WTC11 (cell line): Measurements from ENCODE around the gene GRAMD4. TPM values are rescaled to one million over a fixed set of nuclear protein-coding genes. Genes with fewer than 3 reads are reported as not detected.
"Not testable (repeated sequence)": the region's sequence is repeated elsewhere in the genome, so short reads cannot be mapped to it uniquely, and the experiment has no call there.

Experiments
- ATAC-seq: fragments of 200-7000 bp; cut with Tn5 transposase; 2 replicates; pipeline ENCODE4 v1.10.0; 2021; ENCODE audit warnings: mild to moderate bottlenecking, moderate library complexity
- CTCF ChIA-PET: fragments of 300-600 bp; sonication (Branson Sonifier 250); formaldehyde crosslinking; loops from one replicate; lab custom pipeline; 2021; ENCODE audit warnings: antibody characterized with exemption; lab: Charles Lee
- POLR2A ChIA-PET: fragments of 350-600 bp; sonication (Branson Sonifier 250); formaldehyde crosslinking; loops from one replicate; lab custom pipeline; 2021; ENCODE audit warnings: antibody characterized with exemption; lab: Charles Lee
- DNase-seq: peaks from one replicate; pipeline ENCODE4 v3.0.0; 2021; ENCODE audit warnings: low spot score
- H3K27ac Mint-ChIP-seq: 2 replicates; pipeline ENCODE4 v1.8.0; 2021; ENCODE audit warnings: mixed read lengths
- H3K27me3 Mint-ChIP-seq: 2 replicates; pipeline ENCODE4 v1.8.0; 2021; ENCODE audit warnings: low read depth, mild to moderate bottlenecking, moderate library complexity, mixed read lengths
- H3K36me3 Mint-ChIP-seq: 2 replicates; pipeline ENCODE4 v1.8.0; 2021; ENCODE audit warnings: mixed read lengths
- H3K4me1 Mint-ChIP-seq: 2 replicates; pipeline ENCODE4 v1.8.0; 2022; ENCODE audit warnings: mixed read lengths
- H3K4me3 Mint-ChIP-seq: 2 replicates; pipeline ENCODE4 v1.8.0; 2021; ENCODE audit warnings: mild to moderate bottlenecking, moderate library complexity, mixed read lengths
- H3K9me3 Mint-ChIP-seq: 2 replicates; pipeline ENCODE4 v1.8.0; 2021; ENCODE audit warnings: mixed read lengths
- ATF2 ChIP-seq: sonication (generic); formaldehyde crosslinking; IDR thresholded peaks from 2 replicates; pipeline ENCODE4 v1.8.1; 2022; ENCODE audit warnings: low read depth, missing genetic modification reagents, borderline replicate concordance
- ATF3 ChIP-seq: sonication (generic); formaldehyde crosslinking; conservative IDR thresholded peaks from 2 replicates; pipeline ENCODE4 v1.8.1; 2022; ENCODE audit warnings: mild to moderate bottlenecking, missing genetic modification reagents
- CBFB ChIP-seq: sonication (generic); formaldehyde crosslinking; IDR thresholded peaks from 2 replicates; pipeline ENCODE4 v1.8.1; 2022; ENCODE audit warnings: mild to moderate bottlenecking, low read depth, missing genetic modification reagents
- E2F4 ChIP-seq: sonication (generic); formaldehyde crosslinking; IDR thresholded peaks from 2 replicates; pipeline ENCODE4 v1.8.1; 2022; ENCODE audit warnings: low read depth, mild to moderate bottlenecking, moderate library complexity, missing genetic modification reagents, borderline replicate concordance
- EMX1 ChIP-seq: fragments of 250-450 bp; sonication (Bioruptor Pico); IDR thresholded peaks from 2 replicates; pipeline ENCODE4 v1.8.0; 2021; ENCODE audit warnings: mild to moderate bottlenecking
- ERG ChIP-seq: fragments of 250-450 bp; sonication (Bioruptor Pico); IDR thresholded peaks from 2 replicates; pipeline ENCODE4 v1.8.0; 2021; ENCODE audit warnings: mild to moderate bottlenecking
- FOXP1 ChIP-seq: sonication (generic); formaldehyde crosslinking; IDR thresholded peaks from 2 replicates; pipeline ENCODE4 v1.8.0; 2022; ENCODE audit warnings: missing genetic modification reagents, mild to moderate bottlenecking, moderate library complexity, borderline replicate concordance
- IRF2 ChIP-seq: sonication (generic); formaldehyde crosslinking; IDR thresholded peaks from 2 replicates; pipeline ENCODE4 v1.8.0; 2022; ENCODE audit warnings: low read depth, missing genetic modification reagents, borderline replicate concordance
- MLX ChIP-seq: sonication (generic); formaldehyde crosslinking; IDR thresholded peaks from 2 replicates; pipeline ENCODE4 v1.8.1; 2023; ENCODE audit warnings: mild to moderate bottlenecking, missing genetic modification reagents, moderate library complexity
- NFE2L1 ChIP-seq: sonication (generic); formaldehyde crosslinking; IDR thresholded peaks from 2 replicates; pipeline ENCODE4 v1.8.1; 2023; ENCODE audit warnings: missing genetic modification reagents
- PRRX2 ChIP-seq: fragments of 250-450 bp; sonication (Bioruptor Pico); IDR thresholded peaks from 2 replicates; pipeline ENCODE4 v1.8.0; 2021; ENCODE audit warnings: mild to moderate bottlenecking
- RELA ChIP-seq: sonication (generic); formaldehyde crosslinking; IDR thresholded peaks from 2 replicates; pipeline ENCODE4 v1.8.1; 2022; ENCODE audit warnings: missing genetic modification reagents, mild to moderate bottlenecking, borderline replicate concordance
- RORB ChIP-seq: fragments of 250-450 bp; sonication (Bioruptor Pico); IDR thresholded peaks from 2 replicates; pipeline ENCODE4 v1.9.0; 2021; ENCODE audit warnings: mild to moderate bottlenecking
- SMAD4 ChIP-seq: sonication (generic); formaldehyde crosslinking; IDR thresholded peaks from 2 replicates; pipeline ENCODE4 v1.8.0; 2022; ENCODE audit warnings: mild to moderate bottlenecking, missing genetic modification reagents
- SP1 ChIP-seq: sonication (generic); formaldehyde crosslinking; conservative IDR thresholded peaks from 2 replicates; pipeline ENCODE4 v1.8.1; 2022; ENCODE audit warnings: missing genetic modification reagents
- TEAD4 ChIP-seq: sonication (generic); formaldehyde crosslinking; IDR thresholded peaks from 2 replicates; pipeline ENCODE4 v1.8.0; 2022; ENCODE audit warnings: mild to moderate bottlenecking, missing genetic modification reagents
- ZNF281 ChIP-seq: sonication (generic); formaldehyde crosslinking; IDR thresholded peaks from 2 replicates; pipeline ENCODE4 v1.8.0; 2023; ENCODE audit warnings: mild to moderate bottlenecking, missing genetic modification reagents
- total RNA-seq: library from RNA; stranded (reverse); gene quantifications from 3 replicates; pipeline ENCODE4 v1.2.3, GENCODE V29; 2021

The GRAMD4 gene
- total RNA-seq, 1 experiment from 2014 or later: 41.0 TPM

GRCh38 chr22:46634011-46634699 lies 14.0 kb downstream of the GRAMD4 start:
- peaks cover 11% of the 10 kb centered on the region for H3K4me1 Mint-ChIP-seq
- H3K36me3 Mint-ChIP-seq: no peaks in the 10 kb centered on the region
- ATAC-seq: no peak
- no peak for TF ChIP-seq NFE2L1 (CRISPR knock-in tag)
- no peak for TF ChIP-seq ATF2 (CRISPR knock-in tag)
- no peak for TF ChIP-seq SMAD4 (CRISPR knock-in tag)
- no peak for TF ChIP-seq ZNF281 (CRISPR knock-in tag)
- TF ChIP-seq, all 79 proteins: peak for 0
- no peak for DNase-seq
- H3K27me3 Mint-ChIP-seq: no peaks in the 10 kb centered on the region
- no peaks in the 10 kb centered on the region for H3K9me3 Mint-ChIP-seq
- ChIA-PET CTCF (no interaction called here), POLR2A (no interaction called here)
- peak overlapping the region; percentile 90; the same call in 1 of the 2 replicates for H3K27ac Mint-ChIP-seq
- H3K4me3 Mint-ChIP-seq: no peak overlapping the region

- CTCF ChIA-PET: interaction anchor here (0.8 to 2.6 kb wide), 2 partner anchors 38 to 71 kb away, joined by 3 to 28 read pairs; no protein-coding TSS in a partner anchor
- POLR2A ChIA-PET, H3K36me3 Mint-ChIP-seq: not testable (repeated sequence)
These were observed 14.9 kb downstream of the GRAMD4 start for GRCh38 chr22:46634973-46635685.

GRCh38 chr22:46635756-46636155 lies 15.6 kb downstream of the GRAMD4 start:
- H3K9me3 Mint-ChIP-seq: no peaks in the 10 kb centered on the region
- ChIA-PET CTCF (interaction anchor here (0.8 to 2.6 kb wide), 4 partner anchors 8 to 72 kb away, joined by 3 to 28 read pairs (median 4); no protein-coding TSS in a partner anchor), POLR2A (interaction anchor here (1.1 kb wide), 1 partner anchor 8 kb away, joined by 3 read pairs; no protein-coding TSS in a partner anchor)
- ATAC-seq: peak; percentile 68
- no peak overlapping the region for H3K27ac Mint-ChIP-seq
- H3K36me3 Mint-ChIP-seq: no peaks in the 10 kb centered on the region
- H3K27me3 Mint-ChIP-seq: no peaks in the 10 kb centered on the region
- TF ChIP-seq ATF3 (CRISPR knock-in tag): no peak
- TF ChIP-seq, all 79 proteins: peak for 0
- Mint-ChIP-seq H3K4me1 (peaks cover 17% of the 10 kb centered on the region), H3K4me3 (no peak overlapping the region)
- peak; percentile 38 for DNase-seq

More at GRCh38 chr22:46634973-46635685, 14.9 kb downstream of the GRAMD4 start:
- H3K27me3 Mint-ChIP-seq, H3K9me3 Mint-ChIP-seq, DNase-seq, H3K27ac Mint-ChIP-seq, H3K4me3 Mint-ChIP-seq, ATAC-seq: not testable (repeated sequence)
- H3K4me1 Mint-ChIP-seq: peaks cover 13% of the 10 kb centered on the region

- H3K9me3 Mint-ChIP-seq: no peaks in the 10 kb centered on the region
- no peak overlapping the region for H3K4me3 Mint-ChIP-seq
- H3K4me1 Mint-ChIP-seq: peaks cover 17% of the 10 kb centered on the region
- peak; percentile 48 for ATAC-seq
- no peaks in the 10 kb centered on the region for H3K36me3 Mint-ChIP-seq
- CTCF ChIA-PET: interaction anchor here (1.0 to 2.6 kb wide), 3 partner anchors 9 to 73 kb away, joined by 3 to 28 read pairs (median 4); no protein-coding TSS in a partner anchor
- H3K27me3 Mint-ChIP-seq: no peaks in the 10 kb centered on the region
- H3K27ac Mint-ChIP-seq: peak overlapping the region; percentile 93
- DNase-seq: peak; percentile 53
- POLR2A ChIA-PET: interaction anchor here (0.7 to 1.1 kb wide), 2 partner anchors 9 to 19 kb away, joined by 3 read pairs; no protein-coding TSS in a partner anchor
- TF ChIP-seq ERG: no peak
- TF ChIP-seq RORB (CRISPR knock-in tag): no peak
- no peak for TF ChIP-seq IRF2 (CRISPR knock-in tag)
- TF ChIP-seq RELA: no peak
- no peak for TF ChIP-seq FOXP1 (CRISPR knock-in tag)
- TF ChIP-seq E2F4 (CRISPR knock-in tag): no peak
- no peak for TF ChIP-seq PRRX2
- no peak for TF ChIP-seq EMX1
- no peak for TF ChIP-seq TEAD4
- TF ChIP-seq MLX (CRISPR knock-in tag): no peak
- no peak for TF ChIP-seq CBFB (CRISPR knock-in tag)
- no peak for TF ChIP-seq SP1 (CRISPR knock-in tag)
These were observed 16.2 kb downstream of the GRAMD4 start for GRCh38 chr22:46636221-46637002.
